Caco-2 (cell line): ENCODE measurements around the gene SCIMP. TPM values are rescaled to one million over a fixed set of nuclear protein-coding genes. Genes with fewer than 3 reads are reported as not detected.

ENCODE experiments used
- BruUV-seq: library from RNA; stranded (reverse); fragments of 400-500 nt; replicated peaks from 2 replicates; lab custom pipeline; 2021; lab: Mats Ljungman, UMichigan
- CTCF ChIA-PET: fragments of 300-600 bp; sonication (Branson Sonifier 250); formaldehyde crosslinking; loops from one replicate; lab custom pipeline; 2022; ENCODE audit warnings: antibody characterized with exemption; lab: Charles Lee
- POLR2A ChIA-PET: fragments of 300-600 bp; sonication (Branson Sonifier 250); formaldehyde crosslinking; loops from one replicate; lab custom pipeline; 2022; ENCODE audit warnings: antibody characterized with exemption; lab: Charles Lee
- DNase-seq, 2 experiments: peaks; one replicate each; pipeline versions ENCODE4 v3.0.0 to v3.0.0-alpha.2; 2020 to 2022
- H3K27me3 ChIP-seq: replicated peaks from 2 replicates; pipeline ENCODE4 v1.6.0; 2011; ENCODE audit warnings: low read length; ENCODE audit not compliant: control insufficient read depth, insufficient read depth
- H3K36me3 ChIP-seq: 2 replicates; pipeline ENCODE4 v1.5.1; 2011; ENCODE audit warnings: low read length; ENCODE audit not compliant: control insufficient read depth, insufficient read depth
- H3K4me1 ChIP-seq: fragments of 250-450 bp; sonication (Bioruptor Pico); 2 replicates; pipeline ENCODE4 v1.5.1; 2020; ENCODE audit warnings: mild to moderate bottlenecking
- H3K4me3 ChIP-seq: 2 replicates; pipeline ENCODE4 v1.5.1; 2011; ENCODE audit warnings: low read depth, mild to moderate bottlenecking, control low read depth, low read length
- H3K9me3 ChIP-seq: fragments of 250-450 bp; sonication (Bioruptor Pico); 2 replicates; pipeline ENCODE4 v1.5.1; 2020; ENCODE audit warnings: mild to moderate bottlenecking, moderate library complexity
- H3K27ac Mint-ChIP-seq: one replicate; pipeline ENCODE4 v1.8.0; 2022; ENCODE audit warnings: mixed read lengths; ENCODE audit not compliant: unreplicated experiment
- H3K27me3 Mint-ChIP-seq: one replicate; pipeline ENCODE4 v1.8.0; 2022; ENCODE audit warnings: mixed read lengths; ENCODE audit not compliant: insufficient read depth, unreplicated experiment
- H3K36me3 Mint-ChIP-seq: one replicate; pipeline ENCODE4 v1.8.0; 2022; ENCODE audit warnings: mild to moderate bottlenecking, mixed read lengths; ENCODE audit not compliant: insufficient read depth, unreplicated experiment
- H3K4me1 Mint-ChIP-seq: one replicate; pipeline ENCODE4 v1.8.0; 2022; ENCODE audit warnings: low read depth, mixed read lengths; ENCODE audit not compliant: unreplicated experiment
- H3K4me3 Mint-ChIP-seq: one replicate; pipeline ENCODE4 v1.8.0; 2022; ENCODE audit warnings: mild to moderate bottlenecking, moderate library complexity, mixed read lengths; ENCODE audit not compliant: unreplicated experiment
- H3K9me3 Mint-ChIP-seq: one replicate; pipeline ENCODE4 v1.8.0; 2022; ENCODE audit warnings: mixed read lengths; ENCODE audit not compliant: unreplicated experiment
- intact Hi-C: fragments of 100-400 bp; cut with micrococcal nuclease; formaldehyde crosslinking; loops from one replicate; pipeline ENCODE4 v1.10.0; 2022; ENCODE audit not compliant: unreplicated experiment
- total RNA-seq: library from RNA; stranded (reverse); gene quantifications from 2 replicates; pipeline ENCODE4 v1.2.3, GENCODE V29; 2022
- TF ChIP-seq, protein P1 (sequence below), 2 experiments: fragments of 200-600 bp in 1 of 2; IDR thresholded peaks; 1 replicate in 1 of 2; 2 replicates in 1 of 2; pipeline versions ENCODE4 v1.5.1 to v1.8.0; 2011 to 2022; ENCODE audit warnings: antibody characterized with exemption in 1 of 2, control low read depth in 1 of 2, inconsistent platforms in 1 of 2, low read depth in 1 of 2, low read length in 1 of 2, mild to moderate bottlenecking in 1 of 2, moderate library complexity in 1 of 2; ENCODE audit not compliant: insufficient read depth in 1 of 2, severe bottlenecking in 1 of 2, unreplicated experiment in 1 of 2

Gene SCIMP
- total RNA-seq, 1 experiment from 2014 or later = not detected

DNA sequence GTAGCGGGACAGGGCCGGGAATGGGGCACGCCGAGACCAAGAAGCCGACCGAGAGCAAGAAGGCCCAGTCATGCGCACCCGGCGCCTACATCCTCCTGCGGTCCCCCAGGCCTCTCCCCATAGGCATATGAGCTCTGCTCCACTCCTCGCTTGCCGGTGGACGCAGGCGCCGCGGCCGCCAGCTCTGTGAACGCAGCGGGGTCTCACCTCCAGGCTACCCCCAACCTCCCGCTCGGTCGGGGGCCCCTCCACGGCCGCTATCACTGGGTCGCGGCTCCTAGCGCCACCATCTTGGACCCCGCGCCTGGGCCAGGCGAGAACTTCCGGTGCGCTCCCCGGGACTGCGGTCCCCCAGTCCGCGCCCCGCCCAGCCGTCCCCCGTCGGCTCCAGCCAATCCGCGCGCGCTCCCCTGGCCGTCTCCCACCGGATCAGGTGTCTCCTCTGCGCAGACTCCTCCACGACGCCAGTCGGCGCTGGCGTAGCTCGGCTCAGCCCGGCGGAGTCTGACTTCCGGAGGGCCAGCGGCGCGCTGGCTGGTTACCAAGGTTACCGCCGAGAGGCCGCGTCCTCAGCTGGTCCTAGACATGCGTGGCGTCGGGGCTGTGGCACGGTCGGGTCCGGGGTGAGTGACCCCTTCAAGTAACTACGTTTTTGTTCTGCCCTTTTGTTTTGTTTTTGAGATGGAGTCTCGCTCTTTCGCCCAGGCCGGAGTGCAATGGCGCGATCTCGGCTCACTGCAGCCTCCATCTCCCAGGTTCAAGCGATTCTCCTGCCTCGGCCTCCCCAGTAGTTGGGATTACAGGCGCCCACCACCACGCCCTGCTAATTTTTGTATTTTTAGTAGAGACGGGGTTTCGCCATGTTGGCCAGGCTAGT lies 42.9 kb downstream of the SCIMP start, which contains the start of gene ZNF594:
ZNF594 (minus strand) TSS at position 328 of the 877 bp plus-strand sequence. CDS start 7,612 bp downstream, outside the sequence.
- CTCF ChIA-PET = no interaction called here
- TF ChIP-seq, protein P1, sequence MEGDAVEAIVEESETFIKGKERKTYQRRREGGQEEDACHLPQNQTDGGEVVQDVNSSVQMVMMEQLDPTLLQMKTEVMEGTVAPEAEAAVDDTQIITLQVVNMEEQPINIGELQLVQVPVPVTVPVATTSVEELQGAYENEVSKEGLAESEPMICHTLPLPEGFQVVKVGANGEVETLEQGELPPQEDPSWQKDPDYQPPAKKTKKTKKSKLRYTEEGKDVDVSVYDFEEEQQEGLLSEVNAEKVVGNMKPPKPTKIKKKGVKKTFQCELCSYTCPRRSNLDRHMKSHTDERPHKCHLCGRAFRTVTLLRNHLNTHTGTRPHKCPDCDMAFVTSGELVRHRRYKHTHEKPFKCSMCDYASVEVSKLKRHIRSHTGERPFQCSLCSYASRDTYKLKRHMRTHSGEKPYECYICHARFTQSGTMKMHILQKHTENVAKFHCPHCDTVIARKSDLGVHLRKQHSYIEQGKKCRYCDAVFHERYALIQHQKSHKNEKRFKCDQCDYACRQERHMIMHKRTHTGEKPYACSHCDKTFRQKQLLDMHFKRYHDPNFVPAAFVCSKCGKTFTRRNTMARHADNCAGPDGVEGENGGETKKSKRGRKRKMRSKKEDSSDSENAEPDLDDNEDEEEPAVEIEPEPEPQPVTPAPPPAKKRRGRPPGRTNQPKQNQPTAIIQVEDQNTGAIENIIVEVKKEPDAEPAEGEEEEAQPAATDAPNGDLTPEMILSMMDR (IDR thresholded peaks at IDR 0.05; ENCODE audit: insufficient read depth in 1 of 2, low read depth in 1 of 2, low read length in 1 of 2, severe bottlenecking in 1 of 2, unreplicated experiment in 1 of 2) = peak; percentile 36 to 61
- BruUV-seq = no TSS peak
- Mint-ChIP-seq H3K4me3 (peak within 1 kb of the TSS; percentile 88), H3K27ac (peak within 1 kb of the TSS; percentile 83), H3K36me3 (peaks cover 38% of the 10 kb centered on the region), H3K9me3 (peaks cover 22% of the 10 kb centered on the region), H3K27me3 (no peaks in the 10 kb centered on the region), H3K4me1 (no peaks in the 10 kb centered on the region)
- no peaks in the 10 kb centered on the region for H3K27me3 ChIP-seq
- POLR2A ChIA-PET = interaction anchor here (0.6 kb wide), 1 partner anchor 50 kb away, joined by 3 read pairs; no protein-coding TSS in a partner anchor
- H3K4me3 ChIP-seq = peak within 1 kb of the TSS; percentile 77
- intact Hi-C loops = no loop called here
- H3K9me3 ChIP-seq = 0 out of 2 replicates have a peak, but pooled peaks cover 4% of the 10 kb centered on the region
- DNase-seq = peak; percentile 91 to 93
- no peaks in the 10 kb centered on the region; the same call in none of the 2 replicates for H3K36me3 ChIP-seq
- H3K4me1 ChIP-seq = no peaks in the 10 kb centered on the region

DNA sequence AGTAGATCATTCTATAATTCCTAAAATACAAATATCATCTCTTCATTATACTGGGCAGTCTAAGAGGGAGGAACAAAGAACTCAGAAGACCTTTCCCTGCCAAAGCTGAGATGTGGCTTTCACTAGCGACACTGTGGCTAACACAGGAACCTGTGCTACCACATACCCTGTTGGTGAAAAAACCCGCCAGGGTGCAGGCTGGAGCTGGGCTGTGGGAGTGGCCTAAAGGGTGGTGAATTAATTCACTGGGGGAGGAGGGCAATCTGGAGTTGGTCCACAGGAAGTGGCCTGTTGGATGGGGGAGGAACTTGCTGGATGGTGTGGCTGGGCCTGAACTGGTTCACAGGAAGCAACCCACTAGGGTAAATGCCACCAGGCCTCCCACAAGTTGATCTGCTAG lies 50.4 kb downstream of the SCIMP start:
- POLR2A ChIA-PET = no interaction called here
- TF ChIP-seq, protein P1 (IDR thresholded peaks at IDR 0.05; ENCODE audit: insufficient read depth in 1 of 2, low read depth in 1 of 2, low read length in 1 of 2, severe bottlenecking in 1 of 2, unreplicated experiment in 1 of 2) = no peak
- CTCF ChIA-PET = no interaction called here
- Mint-ChIP-seq H3K27me3 (no peaks in the 10 kb centered on the region), H3K27ac (no peak overlapping the region), H3K9me3 (peaks cover 17% of the 10 kb centered on the region), H3K4me1 (no peaks in the 10 kb centered on the region), H3K36me3 (peaks cover 46% of the 10 kb centered on the region), H3K4me3 (no peak overlapping the region)
- Histone ChIP-seq H3K9me3 (0 out of 2 replicates have a peak, but pooled peaks cover 4% of the 10 kb centered on the region), H3K4me3 (no peak overlapping the region), H3K27me3 (no peaks in the 10 kb centered on the region), H3K36me3 (no peaks in the 10 kb centered on the region; the same call in none of the 2 replicates), H3K4me1 (no peaks in the 10 kb centered on the region)
- intact Hi-C loops = no loop called here
- no peak for DNase-seq
- no TSS peak for BruUV-seq

DNA sequence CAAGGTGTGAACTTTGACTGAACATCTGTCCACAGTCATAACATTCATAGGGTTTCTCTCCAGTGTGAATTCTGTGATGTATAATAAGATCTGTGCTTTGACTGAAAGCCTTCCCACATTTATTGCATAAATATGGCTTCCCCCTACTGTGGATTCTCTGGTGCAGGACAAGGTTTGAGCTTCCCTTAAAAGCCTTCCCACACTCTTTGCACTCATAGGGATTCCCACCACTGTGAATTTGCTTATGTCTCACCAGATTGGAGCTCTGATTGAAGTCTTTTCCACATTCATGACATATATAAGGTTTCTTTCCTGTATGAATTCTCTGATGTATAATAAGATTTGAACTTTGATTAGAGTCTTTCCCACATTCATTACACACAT lies 51.3 kb downstream of the SCIMP start:
- Mint-ChIP-seq H3K4me3 (no peak overlapping the region), H3K9me3 (peaks cover 13% of the 10 kb centered on the region), H3K4me1 (no peaks in the 10 kb centered on the region), H3K36me3 (peaks cover 41% of the 10 kb centered on the region), H3K27ac (no peak overlapping the region), H3K27me3 (no peaks in the 10 kb centered on the region)
- H3K4me1 ChIP-seq = no peaks in the 10 kb centered on the region
- intact Hi-C loops = no loop called here
- no peak for DNase-seq
- TF ChIP-seq, protein P1 (IDR thresholded peaks at IDR 0.05; ENCODE audit: insufficient read depth in 1 of 2, low read depth in 1 of 2, low read length in 1 of 2, severe bottlenecking in 1 of 2, unreplicated experiment in 1 of 2) = no peak
- ChIA-PET CTCF (no interaction called here), POLR2A (no interaction called here)
- H3K4me3 ChIP-seq = no peak overlapping the region
- H3K36me3 ChIP-seq = no peaks in the 10 kb centered on the region; the same call in 1 of the 2 replicates
- H3K9me3 ChIP-seq = 0 out of 2 replicates have a peak, but pooled peaks cover 4% of the 10 kb centered on the region
- no TSS peak for BruUV-seq
- no peaks in the 10 kb centered on the region for H3K27me3 ChIP-seq
